HG02571 (cell line): ENCODE data around the gene NOL9.

ENCODE experiments used
- ATAC-seq: cut with Tn5 transposase; IDR thresholded peaks from one replicate; pipeline ENCODE4 v1.9.1; 2021; ENCODE audit warnings: mild to moderate bottlenecking, moderate library complexity; ENCODE audit not compliant: unreplicated experiment

The NOL9 gene

GRCh38 chr1:6473156-6473555 lies 81.2 kb downstream of the NOL9 start:
- ATAC-seq, result no peak

GRCh38 chr1:6472391-6472790 lies 81.9 kb downstream of the NOL9 start:
- no peak for ATAC-seq

GRCh38 chr1:6471970-6472368 lies 82.3 kb downstream of the NOL9 start:
- ATAC-seq, result no peak
